WERI-Rb-1 (cell line): Measurements from ENCODE around the gene ADAM15.

Experiments
- DNase-seq: peaks from one replicate; pipeline ENCODE4 v3.0.0-alpha.2; 2020
- H3K27ac ChIP-seq: fragments of 250-450 bp; sonication (Bioruptor Pico); 2 replicates; pipeline ENCODE4 v1.5.1; 2020; ENCODE audit warnings: mild to moderate bottlenecking, moderate library complexity
- H3K27me3 ChIP-seq: fragments of 250-450 bp; sonication (Bioruptor Pico); 2 replicates; pipeline ENCODE4 v1.5.1; 2021; ENCODE audit warnings: mild to moderate bottlenecking, low read depth, moderate library complexity; ENCODE audit not compliant: insufficient read depth, severe bottlenecking
- H3K36me3 ChIP-seq: fragments of 250-450 bp; sonication (Bioruptor Pico); 2 replicates; pipeline ENCODE4 v1.5.1; 2020; ENCODE audit warnings: mild to moderate bottlenecking, moderate library complexity
- H3K4me3 ChIP-seq: 2 replicates; pipeline ENCODE4 v1.5.1; 2011; ENCODE audit warnings: low read depth, mild to moderate bottlenecking, control low read depth, low read length
- H3K9me3 ChIP-seq: fragments of 250-450 bp; sonication (Bioruptor Pico); 2 replicates; pipeline ENCODE4 v1.5.1; 2021; ENCODE audit warnings: mild to moderate bottlenecking, moderate library complexity; ENCODE audit not compliant: severe bottlenecking
- CTCF ChIP-seq: IDR thresholded peaks from 2 replicates; pipeline ENCODE4 v1.5.1; 2011; ENCODE audit warnings: low read depth, mild to moderate bottlenecking, control low read depth, inconsistent platforms, low read length

The ADAM15 gene

GRCh38 chr1:155024315-155024714 lies 26.8 kb upstream of the ADAM15 start:
- no peak overlapping the region for H3K27ac ChIP-seq
- TF ChIP-seq CTCF = no peak

GRCh38 chr1:155026154-155026553 lies 25.0 kb upstream of the ADAM15 start:
- Histone ChIP-seq H3K36me3 (no peaks in the 10 kb centered on the region), H3K27me3 (no peaks in the 10 kb centered on the region), H3K9me3 (no peaks in the 10 kb centered on the region), H3K27ac (no peak overlapping the region), H3K4me3 (no peak overlapping the region)
- DNase-seq = no peak
- TF ChIP-seq CTCF = no peak

More at GRCh38 chr1:155024315-155024714, 26.8 kb upstream of the ADAM15 start:
- DNase-seq = no peak
- no peaks in the 10 kb centered on the region for H3K9me3 ChIP-seq
- no peaks in the 10 kb centered on the region for H3K36me3 ChIP-seq
- H3K27me3 ChIP-seq = no peaks in the 10 kb centered on the region
- no peak overlapping the region for H3K4me3 ChIP-seq

- H3K27ac ChIP-seq = no peak overlapping the region
- no peak for DNase-seq
- TF ChIP-seq CTCF = no peak
- H3K9me3 ChIP-seq = no peaks in the 10 kb centered on the region
- no peak overlapping the region for H3K4me3 ChIP-seq
- H3K36me3 ChIP-seq = no peaks in the 10 kb centered on the region
- H3K27me3 ChIP-seq = no peaks in the 10 kb centered on the region
Measured at GRCh38 chr1:155026588-155026987, 24.5 kb upstream of the ADAM15 start.

GRCh38 chr1:155029513-155030242 lies 21.4 kb upstream of the ADAM15 start:
- DNase-seq = no peak

GRCh38 chr1:155030243-155030795 lies 20.8 kb upstream of the ADAM15 start:
- Histone ChIP-seq H3K27me3 (no peaks in the 10 kb centered on the region), H3K36me3 (no peaks in the 10 kb centered on the region), H3K27ac (no peak overlapping the region), H3K4me3 (no peak overlapping the region), H3K9me3 (no peaks in the 10 kb centered on the region)
- DNase-seq = no peak
- TF ChIP-seq CTCF = no peak

More at GRCh38 chr1:155029513-155030242, 21.4 kb upstream of the ADAM15 start:
- Histone ChIP-seq H3K27me3 (no peaks in the 10 kb centered on the region), H3K36me3 (no peaks in the 10 kb centered on the region), H3K4me3 (no peak overlapping the region), H3K9me3 (no peaks in the 10 kb centered on the region), H3K27ac (no peak overlapping the region)
- no peak for TF ChIP-seq CTCF
